Spleen (tissue), 11 donors: ENCODE data around the gene HRG. TPM values are rescaled to one million over a fixed set of nuclear protein-coding genes. Genes with fewer than 3 reads are reported as not detected.
"Not testable (repeated sequence)": the region's sequence is repeated elsewhere in the genome, so short reads cannot be mapped to it uniquely, and the experiment has no call there.

Experiments used
- DNase-seq: peaks from one replicate; pipeline ENCODE4 v3.0.0-alpha.2; 2020
- H3K27ac ChIP-seq, 8 donors: fragments of 200-600 bp; sonication (generic) in 7 of 8; 1 replicate in 4 of 8; 2 replicates in 4 of 8; pipeline versions ENCODE4 v1.5.0 to v1.8.0; 2016 to 2021; ENCODE audit warnings: inconsistent platforms in 4 of 8, mild to moderate bottlenecking in 4 of 8, moderate library complexity in 1 of 8
- H3K27me3 ChIP-seq, 7 donors: fragments of 200-600 bp; sonication (generic) in 6 of 7; replicated peaks in 1 of 7; 1 replicate in 4 of 7; 2 replicates in 3 of 7; pipeline versions ENCODE4 v1.5.0 to v1.8.0; 2016 to 2021; ENCODE audit warnings: inconsistent platforms in 3 of 7, mild to moderate bottlenecking in 1 of 7
- H3K36me3 ChIP-seq, 6 donors: fragments of 200-600 bp; sonication (generic) in 5 of 6; 1 replicate in 4 of 6; 2 replicates in 2 of 6; pipeline versions ENCODE4 v1.5.0 to v1.8.0; 2016 to 2021; ENCODE audit warnings: inconsistent platforms in 2 of 6
- H3K4me1 ChIP-seq, 6 donors: fragments of 200-600 bp; sonication (generic) in 5 of 6; 1 replicate in 3 of 6; 2 replicates in 3 of 6; pipeline versions ENCODE4 v1.5.0 to v1.8.0; 2016 to 2021; ENCODE audit warnings: inconsistent platforms in 3 of 6
- H3K4me3 ChIP-seq, 8 donors: fragments of 200-600 bp; sonication (generic) in 7 of 8; 1 replicate in 4 of 8; 2 replicates in 4 of 8; pipeline versions ENCODE4 v1.5.0 to v1.8.0; 2016 to 2021; ENCODE audit warnings: inconsistent platforms in 4 of 8, mild to moderate bottlenecking in 4 of 8, moderate library complexity in 2 of 8
- H3K9me3 ChIP-seq, 8 donors: fragments of 200-600 bp; sonication (generic) in 7 of 8; 1 replicate in 4 of 8; 2 replicates in 4 of 8; pipeline versions ENCODE4 v1.5.0 to v1.8.0; 2016 to 2021; ENCODE audit warnings: inconsistent platforms in 4 of 8
- CTCF ChIP-seq, 11 experiments: fragments of 200-600 bp in 7 of 11; fragments of 450-650 bp in 4 of 11; sonication (generic) in 4 of 11; IDR thresholded peaks in 8 of 11; conservative IDR thresholded peaks in 3 of 11; 1 replicate in 7 of 11; 2 replicates in 4 of 11; pipeline versions ENCODE4 v1.4.0 to v1.8.0; 2016 to 2021; ENCODE audit warnings: antibody characterized with exemption in 11 of 11, inconsistent platforms in 4 of 11, mild to moderate bottlenecking in 1 of 11
- POLR2A ChIP-seq, 3 donors: fragments of 450-650 bp; IDR thresholded peaks; one replicate each; pipeline ENCODE4 v1.5.1; 2017; ENCODE audit warnings: antibody characterized with exemption in 3 of 3, mild to moderate bottlenecking in 1 of 3
- POLR2AphosphoS5 ChIP-seq, 3 donors: sonication (generic); formaldehyde crosslinking; IDR thresholded peaks; one replicate each; pipeline ENCODE4 v1.5.1; 2017; ENCODE audit warnings: antibody characterized with exemption in 3 of 3
- WGBS, 5 donors: extraction: QIAGEN DNeasy Blood & Tissue Kit in 3 of 5; methylation state at CpG; one replicate each; pipeline versions ENCODE4 v1.1.5 to v1.1.7; 2013 to 2018; 5-methylcytosine and 5-hydroxymethylcytosine counted together
- intact Hi-C: fragments of 100-400 bp; cut with DNase I; formaldehyde crosslinking; loops from one replicate; pipeline ENCODE4 v1.15.0; 2023; ENCODE audit warnings: low total_unique reads
- polyA plus RNA-seq, 3 donors: library from polyadenylated mRNA; stranded (reverse); fragments of 200-250 nt; gene quantifications; one replicate each; pipeline ENCODE4 v1.2.1, GENCODE V29; 2013
- total RNA-seq, 7 donors: library from RNA; depleted of rRNA in 3 of 7; stranded (reverse); fragments of >200 nt in 3 of 7; fragmentation: NEBNext Ultra II Directional in 4 of 7; extraction: Animal tissue kit (Norgen Biotek cat#: 25700) in 4 of 7; gene quantifications; one replicate each; pipeline versions ENCODE4 v1.1.0 to v1.2.1, GENCODE V29; 2016 to 2021
- donor health status: healthy with polysubstance abuse.
- donor health status: DM: no; HTN: no; CAD: no; lungs with moderate emphysema.
- donor health status: DM: no; HTN: no; CAD: no.
- donor health status: Bipolar disorder and iron deficiency.
- donor health status: healthy.
- donor health status: DM: no; HTN: no; CAD: no.
- donor health status: DM: yes; HTN: yes; CAD: no.

The HRG gene
- total and polyA plus RNA-seq, 10 donors: not detected

DNA sequence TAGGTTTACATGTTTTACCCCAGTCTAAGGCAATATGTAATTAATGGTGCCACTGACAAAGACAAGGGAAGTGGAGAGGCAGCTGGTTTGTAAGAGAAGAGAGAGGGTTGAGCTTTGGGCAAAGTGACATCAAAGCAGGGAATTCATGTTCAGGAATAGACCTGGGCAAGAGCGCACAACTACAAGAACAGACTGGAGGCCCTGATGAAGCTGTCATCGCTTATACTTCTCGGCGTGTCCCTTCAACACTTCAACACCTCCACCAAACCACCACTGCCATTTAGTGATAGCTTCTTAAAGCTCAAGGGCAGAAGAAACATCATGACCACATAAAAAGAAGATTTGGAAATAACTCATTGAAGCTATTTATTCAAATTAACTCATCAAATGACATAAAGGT lies 31.7 kb downstream of the HRG start:
- intact Hi-C loops: no loop called here
- Histone ChIP-seq H3K36me3 (no peaks in the 10 kb centered on the region), H3K4me3 (no peak overlapping the region), H3K9me3 (no peaks in the 10 kb centered on the region), H3K27me3 (peaks cover 0 to 6% (median 0%) of the 10 kb centered on the region in 7 donors), H3K4me1 (no peaks in the 10 kb centered on the region), H3K27ac (no peak overlapping the region)
- WGBS, 5 donors: 79 to 98% (median 84%) methylated on average over 4 of the region's 4 CpGs
- DNase-seq: no peak
- TF ChIP-seq POLR2AphosphoS5 (IDR thresholded peaks at IDR 0.05) (no peak), CTCF (IDR thresholded peaks at IDR 0.05 in 8 of 11, conservative IDR thresholded peaks at IDR 0.05 in 3 of 11) (no peak), POLR2A (IDR thresholded peaks at IDR 0.05) (no peak)

- WGBS, 5 donors: 69 to 94% (median 77%) methylated on average over 3 of the region's 3 CpGs
- DNase-seq: no peak
- Histone ChIP-seq H3K9me3 (no peaks in the 10 kb centered on the region), H3K27ac (no peak overlapping the region), H3K36me3 (no peaks in the 10 kb centered on the region), H3K27me3 (peaks cover 0 to 7% (median 0%) of the 10 kb centered on the region in 7 donors), H3K4me3 (no peak overlapping the region), H3K4me1 (no peaks in the 10 kb centered on the region)
- intact Hi-C loops: no loop called here
- no peak for TF ChIP-seq POLR2A (IDR thresholded peaks at IDR 0.05)
- no peak for TF ChIP-seq CTCF (IDR thresholded peaks at IDR 0.05 in 8 of 11, conservative IDR thresholded peaks at IDR 0.05 in 3 of 11)
- TF ChIP-seq POLR2AphosphoS5 (IDR thresholded peaks at IDR 0.05): no peak
These were observed 34.5 kb downstream of the HRG start for GRCh38 chr3:186700267-186700666.

DNA sequence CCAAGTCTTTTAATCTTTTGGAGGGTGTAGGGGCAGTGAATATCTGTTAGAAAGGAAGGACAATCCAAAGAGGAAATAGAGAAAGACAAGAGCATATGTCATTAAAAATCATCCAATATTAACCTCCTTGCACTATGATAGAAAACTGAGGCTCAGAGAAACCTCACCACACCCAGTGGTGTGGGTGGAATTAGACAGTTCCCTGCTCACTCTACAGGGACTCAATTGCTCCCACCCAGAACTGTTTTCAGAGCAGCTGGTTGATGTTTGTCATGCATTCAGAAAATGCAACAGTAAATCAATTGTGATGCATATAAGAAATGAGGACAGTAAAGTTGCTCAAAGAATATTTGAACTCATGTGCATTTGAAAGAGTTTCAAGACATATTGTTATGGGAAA lies 36.6 kb downstream of the HRG start:
- intact Hi-C loops, DNase-seq, H3K4me1 ChIP-seq, H3K9me3 ChIP-seq, H3K36me3 ChIP-seq, H3K4me3 ChIP-seq, H3K27ac ChIP-seq: not testable (repeated sequence)
- H3K27me3 ChIP-seq: peaks cover 0 to 20% (median 0%) of the 10 kb centered on the region in 7 donors

GRCh38 chr3:186705882-186706780 lies 40.3 kb downstream of the HRG start:
- Histone ChIP-seq H3K36me3 (no peaks in the 10 kb centered on the region), H3K4me1 (no peaks in the 10 kb centered on the region), H3K9me3 (no peaks in the 10 kb centered on the region), H3K27me3 (peaks cover 0 to 23% (median 0%) of the 10 kb centered on the region in 7 donors), H3K27ac (no peak overlapping the region), H3K4me3 (no peak overlapping the region)
- WGBS, 5 donors: 52 to 64% (median 56%) methylated on average over 6 of the region's 6 CpGs
- DNase-seq: no peak
- TF ChIP-seq POLR2AphosphoS5 (IDR thresholded peaks at IDR 0.05) (no peak), POLR2A (IDR thresholded peaks at IDR 0.05) (no peak), CTCF (IDR thresholded peaks at IDR 0.05 in 8 of 11, conservative IDR thresholded peaks at IDR 0.05 in 3 of 11) (no peak)
- intact Hi-C loops: no loop called here
